IPS DF 6.9 (cell line): ENCODE results near the gene RASGRF2.

ENCODE experiments used
- DNase-seq: peaks from one replicate; pipeline ENCODE4 v3.0.0-alpha.2; 2013; ENCODE audit warnings: low read depth, low spot score
- H3K27ac ChIP-seq: one replicate; pipeline ENCODE4 v1.5.1; 2013; ENCODE audit warnings: low read length, control low read depth
- H3K27me3 ChIP-seq: 2 replicates; pipeline ENCODE4 v1.6.1; 2013; ENCODE audit warnings: mild to moderate bottlenecking, low read length; ENCODE audit not compliant: control insufficient read depth, insufficient read depth
- H3K36me3 ChIP-seq: 2 replicates; pipeline ENCODE4 v1.6.1; 2013; ENCODE audit warnings: low read length; ENCODE audit not compliant: control insufficient read depth, insufficient read depth
- H3K4me1 ChIP-seq: 2 replicates; pipeline ENCODE4 v1.6.1; 2013; ENCODE audit warnings: low read length; ENCODE audit not compliant: control insufficient read depth, insufficient read depth
- H3K4me3 ChIP-seq: 2 replicates; pipeline ENCODE4 v1.5.1; 2013; ENCODE audit warnings: mild to moderate bottlenecking, low read length
- H3K9me3 ChIP-seq: 2 replicates; pipeline ENCODE4 v1.6.1; 2013; ENCODE audit warnings: low read length, inconsistent platforms; ENCODE audit not compliant: control insufficient read depth, insufficient read depth
- whole genome bisulfite sequencing: extraction: QIAGEN DNeasy Blood & Tissue Kit; methylation state at CpG from one replicate; pipeline ENCODE4 v1.1.7; 2013; ENCODE audit warnings: mixed read lengths, missing lambda C conversion rate; ENCODE audit not compliant: insufficient read length, insufficient coverage; 5-methylcytosine and 5-hydroxymethylcytosine counted together

The RASGRF2 gene

DNA sequence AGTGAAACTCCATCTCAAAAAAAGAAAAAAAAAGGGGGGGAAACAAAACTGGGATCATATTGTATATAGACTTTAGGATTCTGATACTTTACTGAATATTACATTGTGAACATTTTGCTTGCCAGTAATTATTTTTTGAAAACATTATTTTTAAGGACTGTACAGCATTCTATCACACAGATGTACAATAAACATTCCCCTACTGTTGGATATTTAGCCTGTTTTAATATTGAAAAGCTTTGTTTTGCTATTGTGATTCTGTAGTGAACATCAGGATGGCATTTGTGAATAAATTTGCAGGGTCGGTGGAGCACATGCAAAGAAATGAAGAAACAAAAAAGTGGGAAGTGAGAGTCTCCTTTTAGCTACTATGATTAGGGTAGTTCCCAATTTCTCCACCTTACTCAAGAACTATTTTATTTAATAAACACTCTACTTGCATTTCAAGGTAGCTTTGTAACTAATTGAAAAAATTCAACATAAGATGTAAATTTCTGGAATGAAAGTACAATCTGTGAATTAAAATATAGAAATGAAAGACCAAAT, 18.7 kb downstream of the RASGRF2 start:
- Histone ChIP-seq H3K4me3 (no peak overlapping the region), H3K9me3 (no peaks in the 10 kb centered on the region), H3K4me1 (peaks cover 1% of the 10 kb centered on the region; the same call in 1 of the 2 replicates), H3K27ac (no peak overlapping the region), H3K36me3 (no peaks in the 10 kb centered on the region), H3K27me3 (no peaks in the 10 kb centered on the region)
- no peak for DNase-seq
- WGBS = no CpG with 5 or more reads among the region's 1 CpG

- H3K27ac ChIP-seq = no peak overlapping the region
- no CpG with 5 or more reads among the region's 4 CpGs for WGBS
- no peaks in the 10 kb centered on the region for H3K4me1 ChIP-seq
- no peak for DNase-seq
- no peaks in the 10 kb centered on the region for H3K27me3 ChIP-seq
- no peaks in the 10 kb centered on the region for H3K9me3 ChIP-seq
- no peaks in the 10 kb centered on the region for H3K36me3 ChIP-seq
- H3K4me3 ChIP-seq = no peak overlapping the region
These were observed 21.9 kb downstream of the RASGRF2 start for GRCh38 chr5:80982093-80982492.

GRCh38 chr5:80985600-80986228, 25.6 kb downstream of the RASGRF2 start:
- H3K9me3 ChIP-seq = no peaks in the 10 kb centered on the region
- H3K27me3 ChIP-seq = no peaks in the 10 kb centered on the region
- WGBS = no CpG with 5 or more reads among the region's 2 CpGs
- no peak for DNase-seq
- H3K4me1 ChIP-seq = peaks cover 5% of the 10 kb centered on the region
- no peak overlapping the region for H3K4me3 ChIP-seq
- no peak overlapping the region for H3K27ac ChIP-seq
- no peaks in the 10 kb centered on the region for H3K36me3 ChIP-seq

GRCh38 chr5:80986382-80986781, 26.2 kb downstream of the RASGRF2 start:
- Histone ChIP-seq H3K9me3 (no peaks in the 10 kb centered on the region), H3K27ac (no peak overlapping the region), H3K27me3 (no peaks in the 10 kb centered on the region), H3K4me1 (peaks cover 6% of the 10 kb centered on the region), H3K4me3 (no peak overlapping the region), H3K36me3 (no peaks in the 10 kb centered on the region)
- whole genome bisulfite sequencing = no CpG with 5 or more reads among the region's 3 CpGs
- DNase-seq = no peak

DNA sequence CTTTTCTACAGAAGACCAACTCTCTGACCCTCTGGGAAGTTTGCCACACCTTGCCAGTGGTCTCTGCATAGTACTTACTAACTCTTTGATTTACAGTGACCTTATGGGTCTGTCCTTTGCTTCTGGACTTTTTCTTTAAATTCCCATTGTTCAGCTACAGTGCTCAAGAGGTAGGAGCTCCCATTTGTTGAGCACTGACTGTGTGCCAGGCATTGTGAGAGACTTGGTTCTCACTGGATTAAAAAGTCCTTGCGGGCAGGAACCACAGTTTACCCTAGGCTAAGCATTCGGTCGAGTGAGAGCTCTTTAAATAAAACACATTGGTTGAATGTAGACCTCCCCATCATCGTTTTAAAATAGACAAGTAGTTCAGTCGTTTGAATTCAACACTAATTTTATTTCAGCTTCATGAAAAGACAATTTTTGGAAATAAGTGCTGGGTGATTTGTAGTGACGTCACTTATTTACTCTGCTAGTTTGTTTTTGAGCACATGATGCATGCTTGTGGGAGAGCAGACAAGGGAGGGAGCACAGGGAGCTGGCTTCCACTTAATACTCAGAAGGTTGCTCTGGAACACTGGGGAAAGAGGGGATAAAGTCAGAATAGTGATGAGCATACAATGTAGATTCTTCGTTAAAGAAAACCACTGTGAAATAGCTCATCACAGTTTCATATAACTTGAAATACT, 27.1 kb downstream of the RASGRF2 start:
- Histone ChIP-seq H3K27ac (no peak overlapping the region), H3K9me3 (no peaks in the 10 kb centered on the region), H3K36me3 (no peaks in the 10 kb centered on the region), H3K27me3 (no peaks in the 10 kb centered on the region), H3K4me1 (peaks cover 8% of the 10 kb centered on the region), H3K4me3 (no peak overlapping the region)
- no CpG with 5 or more reads among the region's 7 CpGs for WGBS
- DNase-seq = no peak

- Histone ChIP-seq H3K4me3 (no peak overlapping the region), H3K9me3 (no peaks in the 10 kb centered on the region), H3K27ac (no peak overlapping the region), H3K36me3 (no peaks in the 10 kb centered on the region), H3K4me1 (peaks cover 8% of the 10 kb centered on the region), H3K27me3 (no peaks in the 10 kb centered on the region)
- DNase-seq = no peak
- no CpG with 5 or more reads among the region's 2 CpGs for WGBS
These were observed 28.3 kb downstream of the RASGRF2 start for GRCh38 chr5:80988419-80988935.

DNA sequence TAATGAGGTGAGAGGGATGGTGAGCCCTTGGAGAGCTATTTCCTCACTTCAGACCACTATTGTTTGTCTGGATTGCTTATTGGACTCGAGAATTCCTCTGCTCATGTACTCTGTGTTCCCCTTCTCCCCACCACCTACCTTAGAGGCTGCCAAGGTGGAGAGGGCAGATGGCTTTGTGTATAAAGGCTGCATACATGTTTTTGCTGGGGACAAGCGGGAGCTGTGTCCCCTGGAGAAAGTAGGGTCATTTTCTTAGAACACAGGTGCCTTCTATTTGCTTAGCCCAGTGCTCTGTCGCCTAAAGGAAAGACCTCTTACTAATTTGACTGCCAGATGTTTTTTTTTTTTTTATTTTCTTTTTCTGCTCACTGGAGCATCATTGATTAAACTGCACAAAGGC, 29.7 kb downstream of the RASGRF2 start:
- Histone ChIP-seq H3K27ac (no peak overlapping the region), H3K4me1 (peaks cover 9% of the 10 kb centered on the region)

DNA sequence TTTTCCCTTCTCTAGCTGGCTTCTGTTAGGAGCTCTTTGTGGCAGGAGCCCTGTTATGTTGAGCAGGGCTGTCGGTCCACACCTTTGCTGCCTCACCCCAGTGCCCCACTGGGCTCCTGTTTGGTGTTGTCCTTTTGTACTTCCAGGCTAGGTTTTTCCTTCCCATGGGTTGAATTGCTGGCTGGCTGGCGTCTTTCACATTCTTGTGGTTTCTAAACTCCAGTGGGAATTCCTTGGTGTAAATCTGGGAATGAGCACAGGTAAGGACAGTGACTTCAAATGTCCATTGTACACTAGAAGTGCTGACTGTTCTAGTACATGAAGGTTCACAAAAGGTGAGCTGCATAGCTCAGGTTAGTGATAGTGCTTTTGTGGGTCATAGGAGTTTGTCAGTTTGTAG, 30.4 kb downstream of the RASGRF2 start:
- Histone ChIP-seq H3K9me3 (no peaks in the 10 kb centered on the region), H3K27me3 (no peaks in the 10 kb centered on the region), H3K4me1 (peaks cover 9% of the 10 kb centered on the region), H3K4me3 (no peak overlapping the region), H3K36me3 (no peaks in the 10 kb centered on the region), H3K27ac (no peak overlapping the region)
- WGBS = no CpG with 5 or more reads among the region's 2 CpGs
- no peak for DNase-seq

More for the DNA sequence above, 29.7 kb downstream of the RASGRF2 start:
- H3K36me3 ChIP-seq = no peaks in the 10 kb centered on the region
- no peaks in the 10 kb centered on the region for H3K9me3 ChIP-seq
- H3K4me3 ChIP-seq = no peak overlapping the region
- DNase-seq = no peak
- H3K27me3 ChIP-seq = no peaks in the 10 kb centered on the region
- WGBS = no CpG with 5 or more reads among the region's 3 CpGs

- Histone ChIP-seq H3K4me3 (no peak overlapping the region), H3K4me1 (peaks cover 9% of the 10 kb centered on the region), H3K36me3 (no peaks in the 10 kb centered on the region), H3K27me3 (no peaks in the 10 kb centered on the region), H3K9me3 (no peaks in the 10 kb centered on the region), H3K27ac (no peak overlapping the region)
- DNase-seq = no peak
- no CpG with 5 or more reads among the region's 1 CpG for WGBS
These were observed 30.8 kb downstream of the RASGRF2 start for GRCh38 chr5:80990971-80991370.

GRCh38 chr5:80995908-80996307, 35.7 kb downstream of the RASGRF2 start:
- DNase-seq = no peak
- Histone ChIP-seq H3K4me1 (peaks cover 4% of the 10 kb centered on the region), H3K9me3 (no peaks in the 10 kb centered on the region), H3K4me3 (no peak overlapping the region), H3K27ac (no peak overlapping the region), H3K27me3 (no peaks in the 10 kb centered on the region), H3K36me3 (no peaks in the 10 kb centered on the region)
- WGBS = no CpG with 5 or more reads among the region's 2 CpGs
